RPMI7951 (cell line): Measurements from ENCODE around the gene IQGAP1. TPM values are rescaled to one million over a fixed set of nuclear protein-coding genes. Genes with fewer than 3 reads are reported as not detected.
"Not testable (repeated sequence)": the region's sequence is repeated elsewhere in the genome, so short reads cannot be mapped to it uniquely, and the experiment has no call there.

Experiments used
- DNase-seq: peaks from one replicate; pipeline ENCODE4 v3.0.0-alpha.2; 2012; ENCODE audit warnings: low read depth
- total RNA-seq: library from RNA; depleted of rRNA; stranded (reverse); fragments of >200 nt; shearing (Covaris generic); gene quantifications from 2 replicates; pipeline ENCODE4 v1.2.3, GENCODE V29; 2014

IQGAP1 gene
- total RNA-seq, 1 experiment from 2014 or later, result 273 TPM

- peak; percentile 17 for DNase-seq
Measured at GRCh38 chr15:90407871-90408317, 19.9 kb downstream of the IQGAP1 start.

GRCh38 chr15:90408657-90409056 is 20.6 kb downstream of the IQGAP1 start:
- no peak for DNase-seq

GRCh38 chr15:90409587-90409986 is 21.5 kb downstream of the IQGAP1 start:
- DNase-seq, result not testable (repeated sequence)

- not testable (repeated sequence) for DNase-seq
Measured at GRCh38 chr15:90410316-90410715, 22.3 kb downstream of the IQGAP1 start.

GRCh38 chr15:90411176-90411575 is 23.1 kb downstream of the IQGAP1 start:
- no peak for DNase-seq

GRCh38 chr15:90412356-90413194 is 24.5 kb downstream of the IQGAP1 start:
- DNase-seq, result peak; percentile 72

GRCh38 chr15:90413411-90414379 is 25.7 kb downstream of the IQGAP1 start:
- peak; percentile 72 for DNase-seq

- peak; percentile 83 for DNase-seq
Measured at GRCh38 chr15:90414408-90415028, 26.5 kb downstream of the IQGAP1 start.

- not testable (repeated sequence) for DNase-seq
Measured at GRCh38 chr15:90416052-90416451, 28.0 kb downstream of the IQGAP1 start.

- DNase-seq, result no peak
Measured at GRCh38 chr15:90418627-90419026, 30.6 kb downstream of the IQGAP1 start.

GRCh38 chr15:90419206-90419605 is 31.2 kb downstream of the IQGAP1 start:
- DNase-seq, result no peak

- DNase-seq, result peak; percentile 82
Measured at GRCh38 chr15:90419738-90420406, 31.8 kb downstream of the IQGAP1 start.

- no peak for DNase-seq
Measured at GRCh38 chr15:90420451-90420850, 32.4 kb downstream of the IQGAP1 start.

GRCh38 chr15:90421527-90421926 is 33.5 kb downstream of the IQGAP1 start:
- no peak for DNase-seq

- DNase-seq, result no peak
Measured at GRCh38 chr15:90422043-90422442, 34.0 kb downstream of the IQGAP1 start.

GRCh38 chr15:90422936-90423335 is 34.9 kb downstream of the IQGAP1 start:
- DNase-seq, result no peak

- no peak for DNase-seq
Measured at GRCh38 chr15:90423801-90424319, 35.8 kb downstream of the IQGAP1 start.

- peak; percentile 18 for DNase-seq
Measured at GRCh38 chr15:90425726-90426346, 37.8 kb downstream of the IQGAP1 start.

GRCh38 chr15:90427185-90427584 is 39.1 kb downstream of the IQGAP1 start:
- DNase-seq, result no peak

- no peak for DNase-seq
Measured at GRCh38 chr15:90432253-90432652, 44.2 kb downstream of the IQGAP1 start.
